ENCODE data around the gene IQCK. TPM values are rescaled to one million over a fixed set of nuclear protein-coding genes. Genes with fewer than 3 reads are reported as not detected.

The IQCK gene
- total RNA-seq, 1 experiment from 2014 or later = 15.5 TPM

DNA sequence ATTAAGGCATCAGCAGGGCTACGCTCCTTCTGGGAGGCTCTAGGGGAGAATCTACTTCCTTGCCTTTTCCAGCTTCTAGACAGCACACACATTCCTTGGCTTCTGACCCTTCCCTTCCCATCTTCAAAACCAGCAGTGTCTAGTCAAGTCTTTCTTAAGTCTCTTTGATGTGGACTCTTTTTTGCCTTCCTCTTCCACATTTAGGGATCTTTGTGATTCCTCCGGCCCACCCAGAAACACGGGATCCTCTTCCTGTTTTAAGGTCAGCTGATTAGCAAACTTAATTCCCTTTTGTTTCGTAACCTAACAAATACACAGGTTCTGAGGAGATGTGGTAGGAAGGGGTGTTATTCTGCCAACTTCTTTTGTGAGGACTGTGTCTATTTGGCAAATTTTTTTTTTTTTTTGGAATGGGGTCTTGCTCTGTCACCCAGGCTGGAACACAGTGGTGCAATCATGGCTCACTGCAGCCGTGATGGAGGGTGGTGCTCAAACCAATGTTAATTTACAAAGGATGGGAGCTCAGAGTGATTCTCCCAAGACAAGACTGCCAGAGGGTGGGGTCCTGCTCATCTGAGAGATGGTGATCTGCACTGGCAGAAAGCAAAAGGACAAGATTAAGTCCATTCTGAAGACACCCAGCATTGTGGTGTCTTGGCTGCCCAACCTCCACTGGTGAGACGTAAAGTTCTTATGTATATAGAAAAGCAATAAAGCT lies 14.7 kb upstream of the IQCK start:
- TSS peak; percentile 24 for BruUV-seq (replicated peaks)
- H3K27ac ChIP-seq (ENCODE audit: low read length) = no peak overlapping the region
- ATAC-seq = no peak
- H3K27me3 ChIP-seq (ENCODE audit: control insufficient read depth, insufficient read depth, low read length) = no peaks in the 10 kb centered on the region
- no peak for DNase-seq (ENCODE audit: low read depth, low spot score)
- in situ Hi-C loops (cut with HindIII; ENCODE audit: low pct_unique_long_range_greater_than_20kb, low sequenced_read_pairs) = no loop called here
- H3K4me3 ChIP-seq (ENCODE audit: low read depth in 2 of 2, low read length in 2 of 2) = no peak overlapping the region
- peaks cover 3% of the 10 kb centered on the region; the same call in 1 of the 2 replicates for H3K36me3 ChIP-seq (ENCODE audit: control insufficient read depth, insufficient read depth, low read length)
- CTCF ChIA-PET = no interaction called here
- peaks cover 8% of the 10 kb centered on the region for H3K4me1 ChIP-seq (ENCODE audit: control insufficient read depth, insufficient read depth, low read length)
- intact Hi-C loops (cut with micrococcal nuclease; ENCODE audit: unreplicated experiment) = no loop called here
- no peaks in the 10 kb centered on the region for H3K9me3 ChIP-seq (ENCODE audit: control insufficient read depth, insufficient read depth, low read depth, low read length)
- POLR2A ChIA-PET = no interaction called here
- TF ChIP-seq CTCF (IDR thresholded peaks at IDR 0.05) = no peak
- no peak for TF ChIP-seq POLR2AphosphoS5 (IDR thresholded peaks at IDR 0.05; ENCODE audit: low read depth, low read length)
- no peak for TF ChIP-seq TCF7L2 (IDR thresholded peaks at IDR 0.05; ENCODE audit: low read depth, low read length)
- no peak for TF ChIP-seq REST (IDR thresholded peaks at IDR 0.05; ENCODE audit: insufficient read depth in 1 of 2, low read depth in 2 of 2, low read length in 1 of 2)
- TF ChIP-seq SIN3A (IDR thresholded peaks at IDR 0.05; ENCODE audit: borderline replicate concordance, insufficient read depth, low read depth, low read length) = no peak

- Histone ChIP-seq H3K9me3 (ENCODE audit: control insufficient read depth, insufficient read depth, low read depth, low read length) (no peaks in the 10 kb centered on the region), H3K27ac (ENCODE audit: low read length) (no peak overlapping the region), H3K4me1 (ENCODE audit: control insufficient read depth, insufficient read depth, low read length) (peaks cover 8% of the 10 kb centered on the region), H3K4me3 (ENCODE audit: low read depth in 2 of 2, low read length in 2 of 2) (no peak overlapping the region), H3K27me3 (ENCODE audit: control insufficient read depth, insufficient read depth, low read length) (no peaks in the 10 kb centered on the region), H3K36me3 (ENCODE audit: control insufficient read depth, insufficient read depth, low read length) (peaks cover 3% of the 10 kb centered on the region; the same call in 1 of the 2 replicates)
- no TSS peak for BruUV-seq (replicated peaks)
- intact Hi-C loops (cut with micrococcal nuclease; ENCODE audit: unreplicated experiment) = loop anchor here (5.0 kb wide), 1 partner anchor 183 kb away; no protein-coding TSS in a partner anchor
- DNase-seq (ENCODE audit: low read depth, low spot score) (no peak), ATAC-seq (no peak)
- CTCF ChIA-PET = no interaction called here
- POLR2A ChIA-PET = no interaction called here
- in situ Hi-C loops (cut with HindIII; ENCODE audit: low pct_unique_long_range_greater_than_20kb, low sequenced_read_pairs) = no loop called here
- TF ChIP-seq REST (IDR thresholded peaks at IDR 0.05; ENCODE audit: insufficient read depth in 1 of 2, low read depth in 2 of 2, low read length in 1 of 2) = no peak
- TF ChIP-seq CTCF (IDR thresholded peaks at IDR 0.05) = no peak
- no peak for TF ChIP-seq SIN3A (IDR thresholded peaks at IDR 0.05; ENCODE audit: borderline replicate concordance, insufficient read depth, low read depth, low read length)
- no peak for TF ChIP-seq TCF7L2 (IDR thresholded peaks at IDR 0.05; ENCODE audit: low read depth, low read length)
- no peak for TF ChIP-seq POLR2AphosphoS5 (IDR thresholded peaks at IDR 0.05; ENCODE audit: low read depth, low read length)
Observed at GRCh38 chr16:19704321-19705145, 13.5 kb upstream of the IQCK start.

All from Panc1 (cell line).